ENCODE measurements around the gene VCP.

The VCP gene

DNA sequence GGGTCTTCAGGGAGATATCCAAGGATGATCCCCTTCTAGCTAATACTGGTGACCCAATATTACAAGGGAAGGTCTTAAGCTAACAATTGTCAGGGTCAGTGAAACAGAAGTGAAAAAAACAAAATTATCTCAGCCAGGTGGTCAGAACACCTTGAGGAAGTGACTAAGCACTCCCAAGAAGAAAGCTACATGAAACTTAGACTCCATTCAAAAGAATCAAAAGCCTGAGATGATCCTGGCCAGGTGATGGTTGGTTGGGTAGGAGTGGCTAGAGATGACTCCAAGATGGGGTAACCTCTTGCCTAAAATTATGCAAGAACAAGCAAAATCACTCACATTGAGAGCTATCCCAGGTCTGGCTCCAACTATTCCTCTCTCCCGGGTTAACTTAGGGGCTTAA, 5.4 kb downstream of the VCP start:
- H3K4me3 ChIP-seq (ENCODE audit: low read depth, low read length), result no peak overlapping the region
- DNase-seq (ENCODE audit: low read depth), result no peak
- TF ChIP-seq, protein P1, sequence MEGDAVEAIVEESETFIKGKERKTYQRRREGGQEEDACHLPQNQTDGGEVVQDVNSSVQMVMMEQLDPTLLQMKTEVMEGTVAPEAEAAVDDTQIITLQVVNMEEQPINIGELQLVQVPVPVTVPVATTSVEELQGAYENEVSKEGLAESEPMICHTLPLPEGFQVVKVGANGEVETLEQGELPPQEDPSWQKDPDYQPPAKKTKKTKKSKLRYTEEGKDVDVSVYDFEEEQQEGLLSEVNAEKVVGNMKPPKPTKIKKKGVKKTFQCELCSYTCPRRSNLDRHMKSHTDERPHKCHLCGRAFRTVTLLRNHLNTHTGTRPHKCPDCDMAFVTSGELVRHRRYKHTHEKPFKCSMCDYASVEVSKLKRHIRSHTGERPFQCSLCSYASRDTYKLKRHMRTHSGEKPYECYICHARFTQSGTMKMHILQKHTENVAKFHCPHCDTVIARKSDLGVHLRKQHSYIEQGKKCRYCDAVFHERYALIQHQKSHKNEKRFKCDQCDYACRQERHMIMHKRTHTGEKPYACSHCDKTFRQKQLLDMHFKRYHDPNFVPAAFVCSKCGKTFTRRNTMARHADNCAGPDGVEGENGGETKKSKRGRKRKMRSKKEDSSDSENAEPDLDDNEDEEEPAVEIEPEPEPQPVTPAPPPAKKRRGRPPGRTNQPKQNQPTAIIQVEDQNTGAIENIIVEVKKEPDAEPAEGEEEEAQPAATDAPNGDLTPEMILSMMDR (IDR thresholded peaks at IDR 0.05; ENCODE audit: control insufficient read depth, extremely low read depth, insufficient read depth), result no peak

DNA sequence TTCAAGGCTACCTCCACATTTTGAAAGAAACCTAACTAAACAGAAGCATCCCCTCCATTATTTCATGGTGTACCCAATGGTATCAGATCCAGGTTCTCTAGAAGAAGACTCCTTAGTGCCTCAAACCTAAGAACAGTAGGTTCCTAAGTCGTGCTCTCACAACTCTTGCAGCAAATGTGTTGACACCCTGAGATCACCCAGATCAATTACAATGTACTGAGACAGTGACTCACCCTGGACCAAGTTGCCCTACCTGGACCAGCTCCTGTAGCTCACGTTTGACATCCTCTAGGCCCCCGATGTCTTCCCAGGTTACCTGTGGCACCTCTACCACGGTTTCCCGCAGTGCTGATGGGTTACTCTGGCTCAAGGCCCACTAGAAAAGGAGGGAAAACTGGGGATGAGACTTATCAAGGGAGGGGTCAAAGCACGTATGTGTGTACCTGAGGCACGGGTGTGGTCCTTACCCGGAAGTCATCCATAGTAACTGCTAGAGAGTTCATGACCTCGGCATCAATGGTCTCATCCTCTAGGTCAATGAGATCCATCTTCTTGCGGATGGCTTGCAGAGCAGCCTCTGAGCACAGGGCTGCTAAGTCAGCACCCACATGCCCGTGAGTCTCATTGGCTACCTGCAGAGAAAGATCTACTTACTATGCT, 11.7 kb downstream of the VCP start:
- no peak for DNase-seq (ENCODE audit: low read depth)
- H3K4me3 ChIP-seq (ENCODE audit: low read depth, low read length), result no peak overlapping the region
- TF ChIP-seq, protein P1 (IDR thresholded peaks at IDR 0.05; ENCODE audit: control insufficient read depth, extremely low read depth, insufficient read depth), result no peak

DNA sequence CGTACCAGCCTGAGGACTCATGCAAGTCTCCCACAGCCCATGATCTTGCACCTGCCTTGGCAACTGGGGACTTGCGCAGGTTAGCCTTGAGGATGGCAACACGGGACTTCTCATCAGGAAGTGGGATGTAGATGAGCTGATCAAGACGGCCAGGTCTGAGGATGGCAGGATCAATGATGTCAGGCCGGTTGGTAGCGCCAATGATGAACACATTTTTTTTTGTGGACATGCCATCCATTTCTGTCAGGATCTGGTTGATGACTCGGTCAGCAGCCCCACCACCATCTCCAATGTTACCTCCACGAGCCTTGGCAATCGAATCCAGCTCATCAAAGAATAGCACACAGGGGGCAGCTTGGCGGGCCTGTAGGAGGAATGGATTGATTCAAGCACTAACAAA, 13.0 kb downstream of the VCP start:
- DNase-seq (ENCODE audit: low read depth), result no peak
- TF ChIP-seq, protein P1 (IDR thresholded peaks at IDR 0.05; ENCODE audit: control insufficient read depth, extremely low read depth, insufficient read depth), result no peak
- H3K4me3 ChIP-seq (ENCODE audit: low read depth, low read length), result no peak overlapping the region

DNA sequence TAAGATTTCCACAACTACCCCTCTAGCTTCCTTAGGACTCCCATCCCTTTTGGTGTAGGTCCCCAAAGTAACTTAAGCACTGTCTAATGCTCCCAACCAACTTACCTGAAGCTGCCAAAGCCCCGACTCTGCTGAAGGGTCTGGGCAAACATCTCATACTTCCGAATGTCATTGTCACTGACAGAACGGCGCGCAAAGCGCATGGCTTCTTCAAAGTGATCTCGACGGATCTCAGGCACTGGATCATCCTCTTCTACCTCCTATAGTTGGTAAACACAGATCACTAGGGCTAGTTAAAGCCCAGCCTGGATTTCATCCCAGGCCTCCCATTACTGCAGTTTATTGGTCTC, 15.2 kb downstream of the VCP start:
- no peak overlapping the region for H3K4me3 ChIP-seq (ENCODE audit: low read depth, low read length)
- DNase-seq (ENCODE audit: low read depth), result no peak
- TF ChIP-seq, protein P1 (IDR thresholded peaks at IDR 0.05; ENCODE audit: control insufficient read depth, extremely low read depth, insufficient read depth), result no peak

DNA sequence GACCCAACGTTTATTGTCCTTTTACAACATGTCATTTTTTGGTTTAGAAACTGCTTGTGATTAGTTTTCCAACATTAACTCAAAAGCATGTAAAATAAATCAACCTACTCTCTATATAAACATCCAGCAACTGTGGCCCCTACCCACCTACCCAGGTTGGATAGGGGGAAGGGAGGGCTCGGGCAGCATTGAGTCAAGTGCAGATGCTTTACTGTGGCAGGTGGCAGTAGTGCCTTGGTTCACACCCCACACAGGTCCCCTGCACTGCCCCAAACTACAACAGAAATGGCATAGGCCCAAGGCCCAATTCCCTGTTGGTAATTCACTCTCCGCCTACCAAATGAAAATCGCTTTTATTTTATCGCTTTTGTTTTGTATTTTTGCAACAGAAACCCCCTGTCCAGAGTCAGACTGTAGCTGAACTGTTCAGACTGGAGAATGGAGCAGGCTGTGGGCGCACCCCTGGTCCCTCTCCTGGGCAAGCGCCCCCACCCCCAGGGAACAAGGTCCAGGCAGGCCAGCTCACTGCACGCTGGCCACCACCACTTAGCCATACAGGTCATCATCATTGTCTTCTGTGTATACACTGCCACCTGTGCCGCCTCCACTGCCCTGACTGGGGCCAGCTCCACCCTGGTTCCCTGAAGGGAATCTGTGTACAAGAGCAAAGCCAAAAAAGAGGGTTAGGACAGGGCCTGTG, 15.7 kb downstream of the VCP start:
- TF ChIP-seq, protein P1 (IDR thresholded peaks at IDR 0.05; ENCODE audit: control insufficient read depth, extremely low read depth, insufficient read depth), result no peak
- no peak overlapping the region for H3K4me3 ChIP-seq (ENCODE audit: low read depth, low read length)
- DNase-seq (ENCODE audit: low read depth), result no peak

DNA sequence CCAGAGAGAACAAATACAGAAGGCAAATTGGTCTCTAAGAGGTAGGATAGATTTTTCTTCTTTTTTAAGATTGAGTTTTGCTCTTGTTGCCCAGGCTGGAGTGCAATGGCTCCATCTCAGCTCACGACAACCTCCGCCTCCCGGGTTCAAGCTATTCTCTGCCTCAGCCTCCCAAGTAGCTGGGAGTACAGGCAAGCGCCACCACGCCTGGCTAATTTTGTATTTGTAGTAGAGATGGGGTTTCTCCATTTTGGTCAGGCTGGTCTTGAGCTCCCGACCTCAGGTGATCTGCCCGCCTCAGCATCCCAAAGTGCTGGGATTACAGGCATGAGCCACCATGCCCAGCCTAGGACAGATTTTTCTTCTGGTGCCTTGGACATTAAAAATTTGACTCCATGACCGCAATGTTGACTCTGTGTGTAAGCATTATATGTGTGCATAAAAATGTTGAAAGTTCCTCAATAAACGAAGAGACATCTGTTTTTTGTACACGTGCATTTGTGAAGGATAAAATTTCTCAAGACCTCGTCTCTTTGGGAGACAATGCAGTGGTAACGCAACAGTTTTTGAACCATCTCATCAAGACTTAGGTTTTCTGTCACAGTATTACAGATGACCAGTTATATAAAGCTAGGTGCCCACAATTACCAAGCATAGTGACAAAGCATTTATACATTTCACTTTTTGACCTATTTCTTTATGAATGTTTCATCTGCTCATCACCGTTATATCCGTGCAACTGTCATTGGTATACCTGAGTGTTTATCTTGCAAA, 17.4 kb downstream of the VCP start:
- no peak overlapping the region for H3K4me3 ChIP-seq (ENCODE audit: low read depth, low read length)
- TF ChIP-seq, protein P1 (IDR thresholded peaks at IDR 0.05; ENCODE audit: control insufficient read depth, extremely low read depth, insufficient read depth), result no peak
- DNase-seq (ENCODE audit: low read depth), result no peak

Measured in LNCaP clone FGC (cell line).